HTR-8/SVneo (cell line): Measurements from ENCODE around the gene NYAP2.
A peak's percentile ranks its signal among the peaks of the same experiment; 100 is the strongest.

Source experiments
- DNase-seq: peaks from one replicate; pipeline ENCODE4 v3.0.0; 2011; ENCODE audit warnings: low spot score, mixed read lengths; ENCODE audit not compliant: insufficient read length
- FAIRE-seq: peaks from 2 replicates; lab custom pipeline; 2011; peaks lifted over from hg19 to GRCh38; lab: Jason Lieb, UNC

Gene NYAP2

DNA sequence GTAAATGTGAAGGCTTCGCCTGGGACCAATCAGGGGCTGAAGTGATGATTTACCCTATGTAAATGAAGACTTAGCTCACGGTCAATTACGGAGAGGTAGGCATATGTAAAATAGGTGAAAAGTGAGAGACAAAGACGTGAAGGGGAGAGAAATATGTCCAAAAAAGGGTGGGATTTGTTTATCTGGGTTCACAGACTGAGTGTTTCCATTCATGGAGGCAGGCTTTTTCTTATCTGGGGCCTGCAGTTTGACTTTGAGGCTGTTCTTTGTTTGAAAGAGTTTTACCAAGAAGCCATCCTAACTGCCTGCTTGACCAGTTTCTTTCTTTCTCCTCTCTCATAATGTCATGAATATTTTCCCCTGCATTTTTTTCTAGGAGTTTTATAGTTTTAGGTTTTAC, 202.7 kb downstream of the NYAP2 start:
- no peak for DNase-seq

DNA sequence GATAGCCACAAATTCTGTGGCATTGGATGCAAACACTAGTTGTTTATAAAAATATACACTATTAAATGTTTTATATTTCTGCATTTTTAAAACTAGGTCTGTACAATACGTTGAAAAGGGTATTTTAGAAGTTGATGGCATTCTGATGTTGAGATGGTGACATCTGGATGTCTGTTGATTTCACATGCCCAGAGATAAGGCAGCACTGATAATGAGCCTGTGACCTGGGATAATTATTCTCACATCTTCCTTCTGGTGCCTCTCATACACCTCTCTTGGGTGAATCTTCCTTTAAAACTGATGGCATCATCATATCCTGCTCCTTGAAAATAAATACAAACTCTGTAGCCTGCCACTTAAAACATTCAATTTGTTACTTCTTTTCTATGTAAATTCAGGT, 208.6 kb downstream of the NYAP2 start:
- FAIRE-seq (no peak), DNase-seq (no peak)

More for the DNA sequence above, 202.7 kb downstream of the NYAP2 start:
- no peak for FAIRE-seq

DNA sequence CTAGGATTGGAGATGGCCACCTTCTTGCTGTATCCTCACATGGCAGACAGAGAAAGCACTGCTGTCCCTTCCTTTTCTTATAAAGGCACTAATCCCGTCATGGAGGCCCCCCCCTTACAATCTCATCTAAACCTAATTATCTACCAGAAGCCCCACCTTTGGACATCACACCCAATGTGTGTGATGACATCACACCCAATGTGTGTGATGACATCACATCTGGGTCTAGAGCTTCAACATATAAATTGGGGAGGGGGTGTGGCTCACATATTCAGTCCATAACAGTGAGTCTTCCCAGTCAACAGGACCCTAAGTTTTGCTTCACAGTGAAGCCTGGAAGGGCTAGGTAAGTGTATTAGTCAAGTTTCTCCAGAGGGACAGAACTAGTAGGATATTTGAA, 213.1 kb downstream of the NYAP2 start:
- FAIRE-seq, result no peak

DNA sequence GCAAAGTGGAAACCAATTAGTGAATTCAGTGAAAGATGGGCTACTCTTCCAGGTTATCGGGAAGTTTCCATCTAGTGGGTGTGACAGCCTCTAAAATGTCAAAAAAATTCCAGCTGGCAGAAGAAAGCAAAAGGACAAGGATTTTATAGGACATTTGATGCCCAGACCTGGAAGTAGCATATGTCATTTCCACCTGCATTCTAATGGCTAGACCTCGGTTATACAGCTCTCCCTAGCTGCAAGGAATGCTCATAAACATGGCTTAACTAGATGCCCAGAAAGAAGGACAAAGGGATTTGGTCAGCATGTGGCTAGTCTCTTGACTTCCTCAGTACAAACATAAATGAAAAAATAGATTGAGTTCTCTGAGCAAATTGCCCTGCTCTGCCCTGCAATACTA, 215.4 kb downstream of the NYAP2 start:
- DNase-seq (no peak), FAIRE-seq (no peak)

More for the DNA sequence above, 213.1 kb downstream of the NYAP2 start:
- DNase-seq, result no peak

DNA sequence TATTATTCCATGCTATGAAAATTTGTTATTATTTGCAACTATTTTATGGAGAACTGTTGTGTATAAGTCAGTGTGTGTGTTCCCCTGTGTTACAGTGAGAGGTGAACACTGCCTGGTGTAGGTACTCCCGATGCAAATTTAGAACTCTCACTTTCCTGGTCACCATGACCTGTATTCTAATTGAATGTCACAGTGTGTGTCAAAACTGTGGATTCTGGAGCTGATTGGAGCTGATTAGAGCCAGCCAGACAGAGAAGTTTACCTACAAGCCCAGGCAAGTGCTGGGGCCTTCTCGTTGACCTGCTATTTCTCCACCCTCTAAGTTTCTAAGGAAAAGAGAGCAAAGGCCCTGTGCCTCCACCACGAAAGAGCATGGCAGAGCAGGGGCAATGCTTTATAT, 216.0 kb downstream of the NYAP2 start:
- DNase-seq, result no peak
- peak; percentile 48 for FAIRE-seq

DNA sequence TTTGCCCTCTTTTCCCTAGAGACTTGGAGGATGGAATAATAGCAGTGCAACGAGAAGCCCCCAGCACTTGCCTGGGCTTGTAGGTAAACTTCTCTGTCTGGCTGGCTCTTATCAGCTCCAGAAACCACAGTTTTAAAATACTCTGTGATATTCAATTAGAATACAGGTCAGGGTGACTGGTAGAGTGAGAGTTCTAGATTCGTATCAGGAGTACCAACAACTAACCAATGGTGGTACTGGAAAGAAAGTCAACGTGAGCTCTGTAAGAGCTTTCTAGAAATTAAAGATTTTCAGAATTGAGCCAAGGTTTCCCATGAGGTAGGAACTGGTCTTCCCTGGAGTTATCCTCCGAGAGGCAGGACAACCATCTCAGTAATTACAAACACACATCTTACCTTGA, 216.9 kb downstream of the NYAP2 start:
- DNase-seq, result no peak
- no peak for FAIRE-seq

DNA sequence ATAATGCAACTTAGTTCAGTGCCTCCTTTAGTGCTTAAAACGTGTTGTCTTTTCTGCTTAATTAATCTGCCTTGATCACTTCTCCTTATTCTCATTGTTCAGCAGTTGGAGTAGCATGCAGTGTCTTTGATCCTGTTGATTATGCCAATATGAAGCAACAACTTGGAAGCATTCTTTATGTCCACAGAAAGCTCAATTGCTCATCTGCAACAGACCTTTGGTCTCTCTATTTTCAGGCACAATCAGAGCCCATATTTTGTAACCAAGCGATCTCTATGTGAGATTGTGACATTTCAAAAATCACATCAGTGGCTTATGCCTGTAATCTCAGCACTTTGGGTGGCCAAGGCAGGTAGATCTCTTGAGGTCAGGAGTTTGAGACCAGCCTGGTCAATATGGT, 217.3 kb downstream of the NYAP2 start:
- no peak for FAIRE-seq
- no peak for DNase-seq

DNA sequence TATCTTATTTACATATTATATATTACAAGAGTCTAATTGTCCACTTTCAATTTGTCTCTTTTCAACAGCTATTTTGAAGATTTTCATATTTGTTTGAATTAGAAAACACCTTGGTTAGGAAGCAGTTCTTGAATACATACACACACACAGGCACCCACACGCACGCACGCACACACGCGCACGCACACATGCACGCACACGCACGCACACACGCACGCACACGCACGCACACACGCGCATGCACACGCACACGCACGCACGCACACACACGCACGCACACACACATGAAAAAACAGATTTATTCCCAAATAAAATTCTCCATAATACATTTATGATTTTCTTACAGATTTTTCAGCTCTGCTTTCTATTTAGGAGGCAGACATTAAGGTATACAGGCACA, 220.7 kb downstream of the NYAP2 start:
- FAIRE-seq, result no peak

DNA sequence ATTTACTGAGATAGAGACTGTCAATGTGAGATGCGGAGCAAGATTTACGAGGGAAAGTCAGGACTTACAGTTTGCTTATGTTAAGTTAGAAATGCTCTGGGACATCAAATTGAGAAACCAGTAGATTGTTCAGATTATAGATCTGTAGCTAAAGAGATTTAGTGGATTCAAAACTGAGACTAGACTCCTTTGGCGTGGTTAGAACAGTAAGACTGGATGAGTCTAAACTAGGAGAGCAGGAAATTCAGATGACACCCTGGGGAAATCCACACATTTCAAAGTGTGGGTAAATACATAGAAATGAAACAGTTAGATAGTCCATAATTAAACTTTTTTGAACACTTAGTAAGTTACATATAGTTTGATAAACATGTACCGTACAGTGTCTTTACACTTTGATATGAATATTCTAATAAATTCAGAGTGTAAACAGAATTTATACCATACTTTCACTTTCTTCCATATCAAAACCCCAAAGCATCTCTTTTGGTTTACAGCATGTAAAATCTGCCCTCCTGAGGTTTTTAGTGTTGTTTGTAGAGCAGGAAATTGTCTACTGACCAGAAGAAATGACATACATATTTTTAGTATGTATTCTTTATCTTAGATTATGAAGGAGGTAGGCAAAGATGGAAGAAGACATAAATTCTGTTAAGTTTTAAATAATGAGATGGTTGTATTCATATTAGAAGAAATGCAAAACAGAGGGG, 231.5 kb downstream of the NYAP2 start:
- FAIRE-seq, result no peak
- no peak for DNase-seq

More for the DNA sequence above, 220.7 kb downstream of the NYAP2 start:
- DNase-seq, result no peak

DNA sequence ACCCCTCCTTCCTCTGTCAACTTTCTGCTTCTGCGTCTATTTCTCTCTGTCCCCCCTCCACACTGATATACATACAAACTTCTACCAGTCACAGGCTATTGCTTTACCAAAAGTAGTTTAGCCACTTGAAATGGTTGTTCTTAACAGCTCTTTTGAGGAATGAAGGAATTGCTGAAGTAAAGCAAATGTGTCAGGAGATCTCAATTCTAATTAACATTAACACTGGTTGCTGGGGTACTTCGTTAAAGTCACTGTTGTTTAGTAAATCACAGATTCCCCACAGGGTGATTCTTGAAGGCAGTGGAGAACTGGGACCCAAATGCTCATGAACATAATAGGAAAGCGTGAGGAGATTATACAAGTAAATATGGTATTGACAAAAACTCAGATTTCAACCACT, 232.8 kb downstream of the NYAP2 start:
- FAIRE-seq (no peak), DNase-seq (no peak)

DNA sequence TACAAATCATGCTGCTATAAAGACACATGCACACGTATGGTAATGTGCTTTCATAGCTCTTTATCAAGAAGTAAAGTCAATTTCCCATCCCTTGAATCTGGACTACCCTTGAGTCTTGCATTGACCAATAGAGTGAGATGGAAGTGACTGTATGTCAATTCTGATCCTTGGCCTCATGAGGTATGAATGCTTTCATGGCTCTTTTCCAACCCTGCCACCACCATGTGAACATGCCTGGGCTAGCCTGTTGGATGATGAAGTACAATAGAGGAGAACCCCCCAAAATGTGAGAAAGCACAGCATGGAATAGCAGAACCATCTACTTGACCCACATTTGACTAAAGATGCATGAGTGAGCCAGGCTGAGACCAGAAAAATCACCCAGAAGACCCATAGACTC, 237.0 kb downstream of the NYAP2 start:
- FAIRE-seq, result no peak
- DNase-seq, result no peak

DNA sequence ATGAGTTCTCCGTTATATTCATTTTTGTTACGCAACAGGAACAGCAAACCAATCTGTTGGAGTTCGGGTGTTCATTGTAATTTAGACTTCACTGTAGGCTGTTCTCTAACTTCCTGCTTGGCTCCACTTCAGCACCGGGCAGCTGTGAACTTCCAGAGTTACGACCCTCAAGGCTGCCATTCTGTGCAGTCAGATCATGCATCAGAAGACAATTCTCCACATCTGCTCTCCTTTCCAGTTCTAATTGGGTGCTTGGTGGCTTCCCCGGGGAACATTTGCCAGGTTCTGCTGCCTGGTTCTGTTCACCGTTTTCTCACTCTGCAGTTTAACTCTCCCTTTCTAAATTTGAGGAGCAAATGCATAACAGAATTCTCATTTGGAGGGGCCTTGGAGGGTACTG, 237.7 kb downstream of the NYAP2 start:
- DNase-seq, result no peak
- no peak for FAIRE-seq

DNA sequence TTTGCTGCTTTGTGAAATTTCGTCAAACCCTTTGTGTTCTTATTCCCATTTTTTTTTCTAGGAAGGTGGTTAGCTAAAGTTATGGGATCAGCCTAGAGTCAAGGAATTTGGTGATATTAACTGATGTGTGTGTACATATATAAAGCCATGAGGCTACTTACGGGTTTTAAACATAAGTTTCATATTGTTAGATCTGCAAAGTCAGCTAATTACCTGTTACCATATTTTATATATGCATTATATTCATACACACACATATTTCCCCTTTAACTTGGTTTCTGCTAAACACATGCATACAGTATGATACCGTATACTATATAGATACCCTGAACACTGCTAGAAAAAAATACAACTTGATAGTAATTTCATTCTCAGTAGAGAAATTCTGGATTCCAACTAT, 241.0 kb downstream of the NYAP2 start:
- no peak for DNase-seq
- FAIRE-seq, result no peak

DNA sequence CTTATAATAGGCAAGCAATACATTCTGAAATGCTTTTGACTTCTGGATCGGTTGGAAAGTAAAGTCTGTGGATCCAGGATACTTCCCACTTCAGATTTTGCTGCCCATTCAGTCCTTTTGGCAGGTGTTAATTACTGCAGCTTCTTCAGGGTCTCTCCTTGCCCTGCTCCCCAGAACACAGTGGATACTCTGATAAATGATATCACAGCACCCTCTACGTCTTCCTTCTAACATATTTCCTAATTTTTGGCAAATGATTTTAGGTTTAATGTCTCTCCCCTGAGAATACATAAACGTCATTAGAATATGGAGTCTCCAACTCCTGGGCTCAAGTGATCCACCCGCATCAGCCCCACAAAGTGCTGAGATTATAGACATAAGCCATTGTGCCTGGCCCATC, 249.8 kb downstream of the NYAP2 start:
- no peak for DNase-seq
- no peak for FAIRE-seq

DNA sequence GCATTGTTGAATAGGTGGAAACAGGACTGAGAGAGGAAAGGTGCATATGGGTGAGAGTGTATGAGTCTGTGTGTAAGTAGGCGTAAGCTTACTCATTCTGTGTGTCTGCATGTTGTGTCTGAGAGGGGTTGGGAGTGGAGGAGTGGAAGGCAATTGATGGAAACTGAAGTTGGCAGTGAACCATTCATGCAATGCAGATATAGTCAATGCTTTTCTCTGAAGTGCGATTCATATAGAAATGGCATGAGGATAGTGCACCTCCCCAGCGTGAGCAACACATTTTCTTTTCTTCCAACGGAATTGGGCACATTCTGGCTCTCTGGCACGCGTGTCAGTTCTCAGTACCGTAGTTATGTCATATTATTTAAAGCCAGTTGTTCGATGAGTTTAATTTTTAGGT, 250.5 kb downstream of the NYAP2 start:
- DNase-seq, result no peak
- no peak for FAIRE-seq

DNA sequence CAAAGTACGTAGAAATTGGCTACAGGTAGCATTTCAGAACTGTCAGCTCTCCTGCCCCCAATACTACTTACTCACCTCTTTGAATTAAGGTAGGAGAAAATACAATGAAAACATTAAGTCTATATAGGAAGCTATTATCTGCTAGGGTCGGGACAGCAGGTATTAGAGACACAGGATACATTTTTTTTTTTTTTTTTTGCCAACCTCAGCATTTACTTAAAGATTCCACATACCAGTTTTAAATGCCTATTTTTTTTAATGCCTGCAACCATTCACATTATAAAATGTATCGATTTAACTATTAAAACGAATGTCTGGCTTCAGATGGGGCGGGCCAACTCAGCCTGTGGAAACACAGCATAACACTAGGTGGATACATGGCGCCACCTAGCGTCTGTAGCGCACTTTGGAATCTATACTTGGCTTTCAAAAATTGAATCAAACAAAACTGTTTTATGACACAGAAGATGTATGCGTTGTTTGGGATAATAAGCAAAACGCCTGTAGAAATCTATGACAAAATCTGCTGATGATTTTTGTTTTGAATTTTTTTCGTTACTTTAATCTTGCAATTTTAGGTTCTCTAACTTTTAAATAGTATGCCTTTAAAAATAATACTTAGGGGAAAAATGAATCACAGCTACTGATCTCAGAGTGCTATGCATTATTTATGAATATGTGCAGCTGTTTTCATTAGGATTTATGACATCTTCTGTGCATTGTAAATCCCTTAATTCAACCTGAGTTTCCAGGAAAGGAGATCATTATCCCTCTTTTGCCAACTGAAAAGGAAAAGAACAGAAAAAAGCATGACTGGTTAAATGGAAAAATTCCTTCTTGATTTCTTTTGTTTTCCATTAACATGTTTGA, 261.0 kb downstream of the NYAP2 start:
- no peak for FAIRE-seq

DNA sequence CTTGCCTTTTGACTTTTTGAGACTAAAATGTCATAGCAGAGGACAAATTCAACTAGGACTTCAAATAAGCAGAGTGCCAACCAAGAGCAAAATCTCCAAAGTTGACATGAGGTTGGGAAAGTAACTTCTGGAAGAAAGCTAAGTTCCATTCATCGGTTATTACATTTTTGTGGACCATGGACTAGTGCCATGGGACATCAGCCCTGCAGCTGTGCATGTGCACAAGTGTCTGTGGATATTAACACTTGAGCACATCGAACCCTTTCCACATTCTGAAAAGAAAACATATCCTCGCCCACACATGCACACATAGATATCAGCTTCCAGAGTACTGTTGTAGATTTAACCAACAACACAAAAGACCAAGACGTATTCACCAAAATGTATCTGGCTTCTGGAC, 262.6 kb downstream of the NYAP2 start:
- DNase-seq (no peak), FAIRE-seq (no peak)

More for the DNA sequence above, 261.0 kb downstream of the NYAP2 start:
- peak; percentile 57 for DNase-seq

DNA sequence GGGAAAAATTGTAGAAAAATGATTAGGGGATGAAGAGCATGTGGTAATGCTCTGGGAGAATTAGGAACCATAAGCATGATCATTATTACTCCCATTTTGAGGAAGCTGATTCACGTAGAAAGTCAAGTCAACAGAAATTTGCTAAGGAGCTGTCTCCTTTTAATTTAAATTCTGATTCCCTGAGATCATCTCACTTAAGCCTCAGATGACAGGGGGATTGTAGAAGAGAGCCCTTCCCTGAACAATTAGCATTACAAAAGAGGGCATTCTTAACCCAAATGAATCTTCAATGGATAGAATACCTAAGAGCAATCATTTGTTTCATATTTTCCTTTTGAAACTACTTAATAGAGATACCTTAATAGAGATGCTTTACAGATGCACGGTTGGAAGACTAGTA, 267.9 kb downstream of the NYAP2 start:
- no peak for FAIRE-seq
- DNase-seq, result no peak

DNA sequence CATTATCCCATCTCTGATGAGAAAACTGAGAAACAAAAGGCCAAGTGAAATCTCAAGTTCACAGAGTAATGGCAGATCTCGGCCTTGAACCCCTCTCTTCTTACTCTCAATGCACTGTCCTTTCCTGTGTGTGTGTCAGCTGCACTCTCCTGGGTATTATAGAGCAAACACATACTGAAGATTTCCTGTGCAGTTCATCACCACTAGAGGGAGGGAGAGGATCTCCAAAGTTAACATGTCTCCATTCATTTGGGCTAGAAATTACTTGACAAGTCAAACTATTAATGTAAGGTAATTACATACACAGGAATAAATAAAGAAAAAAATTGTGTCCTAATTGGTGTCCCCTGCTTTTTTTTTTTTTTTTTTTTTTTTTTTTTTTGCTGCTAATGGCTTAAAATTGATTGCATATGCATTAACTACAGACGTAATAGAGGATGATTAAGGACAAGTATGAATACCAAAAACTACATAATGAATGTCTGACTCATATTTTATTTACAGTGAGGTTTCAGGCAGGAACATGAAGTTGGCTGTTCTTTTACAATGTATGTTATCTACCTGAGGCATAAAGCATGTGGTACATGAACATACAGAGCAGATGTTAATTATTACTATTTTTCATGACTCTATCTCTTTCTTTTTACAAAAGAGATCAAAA, 269.2 kb downstream of the NYAP2 start:
- peak; percentile 80 for FAIRE-seq

DNA sequence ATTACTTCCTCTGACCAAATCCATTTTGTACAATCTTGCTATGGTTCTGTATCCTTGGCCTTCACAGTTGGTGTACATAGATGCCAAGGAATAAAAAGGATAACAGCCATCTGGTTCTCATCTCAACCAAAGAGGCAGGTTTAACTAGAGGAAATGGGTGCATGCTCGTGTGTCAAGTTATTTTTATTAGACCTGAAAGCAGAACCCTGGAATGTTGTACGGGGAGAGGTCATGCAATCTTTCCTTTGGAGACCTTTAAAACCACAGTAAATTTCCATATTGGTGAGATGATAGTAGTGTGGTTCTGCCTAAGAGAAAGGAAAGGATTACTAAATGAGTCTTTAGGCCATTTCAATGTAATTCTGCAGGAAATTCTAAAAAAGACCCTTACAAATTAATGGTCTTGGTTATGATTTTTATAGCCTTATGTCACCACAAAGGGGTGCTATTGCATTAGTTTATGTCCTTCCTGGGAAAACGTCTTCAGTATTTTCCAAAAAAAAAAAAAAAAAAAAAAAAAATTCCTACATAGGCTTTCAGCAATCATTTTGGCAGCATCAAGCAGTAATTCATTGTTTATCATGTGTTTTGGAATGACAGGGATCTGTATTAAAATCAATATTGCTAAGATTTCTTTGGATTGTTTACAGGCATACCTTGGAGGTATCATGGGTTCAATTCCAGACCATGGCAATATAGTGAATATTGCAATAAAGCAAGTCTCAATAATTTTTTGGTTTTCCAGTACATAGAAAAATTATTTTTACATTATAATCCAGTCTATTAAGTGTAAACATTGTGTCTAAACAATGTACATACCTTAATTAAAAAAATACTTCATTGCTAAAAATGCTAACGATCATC, 270.8 kb downstream of the NYAP2 start:
- no peak for FAIRE-seq
- DNase-seq, result peak; percentile 13

More for the DNA sequence above, 269.2 kb downstream of the NYAP2 start:
- DNase-seq, result peak; percentile 49
